Fibroblast of the aortic adventitia (primary cell): ENCODE data around the gene LAMA2. TPM values are rescaled to one million over a fixed set of nuclear protein-coding genes. Genes with fewer than 3 reads are reported as not detected.
"Not testable (repeated sequence)": the region's sequence is repeated elsewhere in the genome, so short reads cannot be mapped to it uniquely, and the experiment has no call there.

Experiments used
- DNase-seq: peaks from one replicate; pipeline ENCODE4 v3.0.0-alpha.2; 2010; ENCODE audit warnings: low read depth
- H3K4me3 ChIP-seq: 2 replicates; pipeline ENCODE4 v1.5.1; 2011; ENCODE audit warnings: low read depth, mild to moderate bottlenecking, control low read depth, low read length, moderate library complexity
- total RNA-seq: library from RNA; depleted of rRNA; stranded (reverse); fragments of >200 nt; gene quantifications from 2 replicates; pipeline ENCODE4 v1.2.3, GENCODE V29; 2012; ENCODE audit warnings: low replicate concordance
- TF ChIP-seq, protein P1 (sequence below): IDR thresholded peaks from 2 replicates; pipeline ENCODE4 v1.5.1; 2011; ENCODE audit warnings: mild to moderate bottlenecking, low read length, control low read depth, inconsistent platforms; ENCODE audit not compliant: insufficient read depth

LAMA2 gene
- total RNA-seq, 1 donor = 99.1 TPM

- TF ChIP-seq, protein P1, sequence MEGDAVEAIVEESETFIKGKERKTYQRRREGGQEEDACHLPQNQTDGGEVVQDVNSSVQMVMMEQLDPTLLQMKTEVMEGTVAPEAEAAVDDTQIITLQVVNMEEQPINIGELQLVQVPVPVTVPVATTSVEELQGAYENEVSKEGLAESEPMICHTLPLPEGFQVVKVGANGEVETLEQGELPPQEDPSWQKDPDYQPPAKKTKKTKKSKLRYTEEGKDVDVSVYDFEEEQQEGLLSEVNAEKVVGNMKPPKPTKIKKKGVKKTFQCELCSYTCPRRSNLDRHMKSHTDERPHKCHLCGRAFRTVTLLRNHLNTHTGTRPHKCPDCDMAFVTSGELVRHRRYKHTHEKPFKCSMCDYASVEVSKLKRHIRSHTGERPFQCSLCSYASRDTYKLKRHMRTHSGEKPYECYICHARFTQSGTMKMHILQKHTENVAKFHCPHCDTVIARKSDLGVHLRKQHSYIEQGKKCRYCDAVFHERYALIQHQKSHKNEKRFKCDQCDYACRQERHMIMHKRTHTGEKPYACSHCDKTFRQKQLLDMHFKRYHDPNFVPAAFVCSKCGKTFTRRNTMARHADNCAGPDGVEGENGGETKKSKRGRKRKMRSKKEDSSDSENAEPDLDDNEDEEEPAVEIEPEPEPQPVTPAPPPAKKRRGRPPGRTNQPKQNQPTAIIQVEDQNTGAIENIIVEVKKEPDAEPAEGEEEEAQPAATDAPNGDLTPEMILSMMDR = no peak
- no peak overlapping the region for H3K4me3 ChIP-seq
- DNase-seq = no peak
These were observed 167.1 kb downstream of the LAMA2 start for GRCh38 chr6:129050086-129050485.

- DNase-seq = not testable (repeated sequence)
These were observed 170.2 kb downstream of the LAMA2 start for GRCh38 chr6:129053143-129053542.

DNA sequence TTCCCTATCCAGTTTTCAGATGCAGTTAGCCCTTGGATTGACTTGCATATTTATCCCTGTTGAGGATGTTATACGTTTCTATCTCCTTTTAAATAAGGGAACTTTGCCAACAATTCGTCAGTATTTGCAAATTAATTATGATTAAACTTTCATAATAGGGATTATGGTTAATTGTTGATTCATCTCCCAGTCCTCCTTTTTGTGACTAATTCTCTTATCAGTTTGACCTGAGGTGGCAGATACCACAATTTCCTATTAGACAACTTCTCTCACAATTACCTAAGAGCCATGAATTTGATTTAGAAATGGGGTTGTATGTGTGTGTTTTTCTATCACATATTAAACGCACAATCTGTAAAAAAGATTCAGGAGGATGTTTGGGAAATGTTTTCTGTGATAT is 172.9 kb downstream of the LAMA2 start:
- DNase-seq = peak; percentile 16
- TF ChIP-seq, protein P1 = no peak
- no peak overlapping the region for H3K4me3 ChIP-seq

More at GRCh38 chr6:129053143-129053542, 170.2 kb downstream of the LAMA2 start:
- not testable (repeated sequence) for H3K4me3 ChIP-seq

GRCh38 chr6:129059650-129060049 is 176.7 kb downstream of the LAMA2 start:
- H3K4me3 ChIP-seq = no peak overlapping the region
- TF ChIP-seq, protein P1 = no peak
- no peak for DNase-seq

GRCh38 chr6:129069006-129069405 is 186.1 kb downstream of the LAMA2 start:
- no peak overlapping the region for H3K4me3 ChIP-seq
- peak; percentile 13 for DNase-seq
- TF ChIP-seq, protein P1 = no peak

DNA sequence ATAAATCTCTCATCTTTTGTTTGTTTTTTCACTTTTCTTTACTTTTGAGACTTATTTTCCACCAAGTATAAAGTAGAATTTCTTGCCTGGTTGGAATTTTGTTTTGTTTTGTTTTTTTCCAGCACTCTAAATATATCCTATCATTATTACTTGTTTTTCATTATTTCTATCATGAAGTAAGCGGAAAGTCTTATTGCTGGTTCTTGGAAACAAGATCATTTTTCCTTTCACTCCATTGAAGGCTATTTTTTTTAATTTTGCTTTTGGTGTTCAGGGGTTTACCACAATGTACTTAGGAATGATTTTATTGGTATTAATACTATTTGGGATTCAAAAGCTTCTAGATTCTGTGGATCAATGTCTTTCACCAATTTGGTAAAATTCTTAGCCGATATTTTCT is 190.1 kb downstream of the LAMA2 start:
- TF ChIP-seq, protein P1 = no peak
- no peak for DNase-seq
- H3K4me3 ChIP-seq = no peak overlapping the region

- DNase-seq = peak; percentile 91
- TF ChIP-seq, protein P1 = no peak
- H3K4me3 ChIP-seq = no peak overlapping the region
These were observed 190.9 kb downstream of the LAMA2 start for GRCh38 chr6:129073691-129074395.
